ENCODE measurements around the gene PHACTR1.

The PHACTR1 gene

DNA sequence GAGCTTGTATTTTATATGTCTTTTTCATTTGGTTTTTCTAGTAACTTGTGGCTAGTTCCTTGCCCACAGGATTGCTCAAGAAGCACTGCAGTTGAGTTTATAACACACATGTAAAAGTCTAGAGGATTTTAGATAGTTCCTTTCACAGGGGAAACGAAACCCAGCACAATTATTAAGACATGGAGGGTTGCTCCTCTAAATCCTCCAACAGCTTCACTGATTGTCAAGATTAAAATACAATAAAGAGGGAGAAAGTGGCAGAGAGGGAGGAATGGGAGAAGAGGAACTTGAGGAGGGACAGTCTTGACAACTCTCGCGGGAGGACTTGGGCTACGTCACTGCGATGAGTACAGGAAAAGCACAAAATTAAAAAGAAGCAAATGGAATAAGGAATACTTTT lies 621.5 kb downstream of the PHACTR1 start:
- no peak for DNase-seq

Data from NCI-H187 treated with DMSO at 0.1 percent for 48 hours (cell line).